GM12892 (cell line): Measurements from ENCODE around the gene CDC40.
"Not testable (repeated sequence)": the region's sequence is repeated elsewhere in the genome, so short reads cannot be mapped to it uniquely, and the experiment has no call there.

Experiments used
- DNase-seq: peaks from one replicate; pipeline ENCODE4 v3.0.0; 2011; ENCODE audit not compliant: insufficient read length
- FAIRE-seq: peaks from 2 replicates; lab custom pipeline; 2011; peaks lifted over from hg19 to GRCh38; lab: Jason Lieb, UNC
- POLR2A ChIP-seq: IDR thresholded peaks from 2 replicates; pipeline ENCODE4 v1.6.1; 2011; ENCODE audit warnings: low read depth, low read length, control low read depth
- POLR2AphosphoS5 ChIP-seq: IDR thresholded peaks from 2 replicates; pipeline ENCODE4 v1.6.1; 2011; ENCODE audit warnings: low read depth, low read length, control low read depth
- TAF1 ChIP-seq: IDR thresholded peaks from 2 replicates; pipeline ENCODE4 v1.6.1; 2011; ENCODE audit warnings: low read depth, mild to moderate bottlenecking, control low read depth, low read length, borderline replicate concordance

Gene CDC40

DNA sequence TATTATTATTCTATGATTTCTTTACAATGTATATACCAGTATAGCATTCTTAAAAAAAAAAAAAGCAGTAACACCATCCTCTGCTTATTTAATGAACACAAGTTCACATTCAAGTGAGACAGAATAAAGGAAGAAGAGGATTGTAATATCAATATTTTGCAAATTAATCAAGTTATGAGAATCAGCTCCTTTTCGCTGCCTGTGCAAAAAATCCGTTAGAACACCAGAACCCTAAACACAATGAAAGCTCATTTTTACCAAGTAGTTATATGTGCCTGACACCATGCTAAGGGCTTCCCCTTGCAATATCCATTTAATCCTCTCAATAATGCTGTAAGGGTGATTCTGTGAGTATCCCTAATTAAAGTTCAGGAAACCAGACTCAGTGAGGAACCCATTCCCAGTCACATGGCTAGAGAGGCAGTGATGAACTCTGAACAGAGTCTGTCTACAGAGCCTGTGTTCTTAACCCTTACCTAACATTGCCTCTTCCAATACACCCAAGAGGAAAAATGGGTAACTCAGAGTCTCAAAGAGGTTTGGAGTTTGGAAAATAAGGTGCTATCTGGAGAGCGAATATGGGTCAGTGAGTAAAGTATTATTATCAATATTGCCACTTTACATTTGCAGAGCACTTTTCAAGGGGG lies 66.8 kb downstream of the CDC40 start:
- DNase-seq (no peak), FAIRE-seq (no peak)
- no peak for TF ChIP-seq POLR2AphosphoS5
- no peak for TF ChIP-seq POLR2A
- no peak for TF ChIP-seq TAF1

DNA sequence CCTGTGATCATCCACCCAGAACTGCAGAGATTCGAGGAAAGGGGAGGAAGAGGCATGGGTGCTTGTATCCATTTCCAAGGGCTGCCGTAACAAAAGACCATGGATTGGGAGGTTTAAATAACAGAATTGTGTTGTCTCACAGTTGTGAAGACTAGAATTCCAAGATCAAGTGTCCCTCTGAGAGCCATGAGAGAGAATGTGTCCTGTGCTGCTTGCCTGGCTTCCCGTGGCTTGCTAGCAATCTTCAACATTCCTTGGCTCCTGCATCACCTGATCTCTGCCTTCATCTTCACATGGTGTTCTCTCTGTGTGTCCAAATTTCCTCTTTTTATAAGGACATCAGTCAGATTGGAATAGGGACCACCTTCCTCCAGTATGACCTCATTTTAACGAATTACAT lies 69.8 kb downstream of the CDC40 start:
- TF ChIP-seq POLR2AphosphoS5 (no peak), POLR2A (no peak), TAF1 (no peak)
- no peak for FAIRE-seq
- no peak for DNase-seq

DNA sequence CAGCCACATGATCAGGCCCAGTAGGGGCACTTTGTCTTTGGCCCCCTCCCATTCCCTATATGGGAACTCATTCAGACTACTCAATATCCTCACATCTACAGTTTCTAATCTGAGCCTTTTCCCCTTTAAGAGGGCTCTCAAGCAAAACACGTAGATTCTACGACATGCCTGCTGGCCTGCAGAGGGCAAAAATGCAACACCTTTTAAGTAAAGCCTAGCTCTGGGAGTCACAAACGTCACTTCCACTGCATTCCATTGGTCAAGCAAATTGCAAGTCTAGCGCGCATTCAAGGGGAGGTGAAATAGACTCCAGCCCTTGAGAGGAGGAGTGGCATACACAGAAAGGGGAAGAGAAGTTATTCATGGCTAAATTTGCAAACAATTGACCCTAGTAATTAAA lies 70.6 kb downstream of the CDC40 start:
- no peak for TF ChIP-seq POLR2A
- no peak for TF ChIP-seq TAF1
- TF ChIP-seq POLR2AphosphoS5 = no peak
- DNase-seq = no peak
- FAIRE-seq = no peak

DNA sequence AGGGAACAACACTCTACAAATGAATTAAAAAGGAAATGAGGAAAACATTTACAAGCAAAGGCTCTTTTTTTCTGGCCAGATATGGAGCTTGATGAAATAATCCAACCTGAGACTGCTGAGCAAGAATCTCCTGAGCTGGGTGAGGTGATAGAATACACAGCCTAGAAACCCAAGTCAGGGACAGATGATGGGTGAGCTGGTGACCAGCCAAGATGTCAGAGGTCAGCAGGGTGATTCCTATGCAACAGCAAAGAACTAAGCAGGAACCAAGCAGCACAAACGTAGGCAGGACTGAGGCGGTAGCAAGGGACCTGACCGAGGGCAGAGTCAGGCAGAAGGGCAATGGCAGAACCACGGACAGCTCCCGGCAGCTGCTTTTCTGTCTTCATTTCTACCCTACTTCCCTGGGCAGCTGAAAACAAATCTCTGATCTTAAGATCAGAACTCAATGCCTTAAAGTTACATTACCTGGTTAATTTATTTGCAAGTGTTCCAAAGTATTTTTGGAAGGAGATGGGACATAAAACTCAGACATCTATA lies 75.1 kb downstream of the CDC40 start:
- FAIRE-seq (no peak), DNase-seq (no peak)
- TF ChIP-seq POLR2A (no peak), TAF1 (no peak), POLR2AphosphoS5 (no peak)

DNA sequence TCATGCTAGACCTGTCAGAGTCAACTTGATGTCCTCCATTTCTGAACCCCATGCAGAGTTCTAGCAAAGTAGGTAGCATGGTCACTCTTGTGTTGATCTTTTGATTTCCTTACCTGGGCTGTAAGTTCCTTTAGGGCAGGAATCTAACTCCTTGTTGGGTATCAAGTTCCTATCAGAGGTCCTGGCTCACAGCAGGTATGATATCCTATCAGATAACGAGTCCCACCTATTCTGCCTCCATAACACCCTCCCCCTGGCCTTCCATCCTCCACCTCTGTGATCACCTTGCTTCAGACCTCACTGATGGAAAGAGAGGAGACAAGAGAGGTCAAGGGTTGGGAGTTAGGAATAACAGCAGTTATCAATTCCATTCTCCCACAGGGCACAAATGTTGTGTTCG lies 76.1 kb downstream of the CDC40 start:
- no peak for TF ChIP-seq TAF1
- no peak for TF ChIP-seq POLR2A
- TF ChIP-seq POLR2AphosphoS5 = no peak
- DNase-seq = no peak
- no peak for FAIRE-seq

DNA sequence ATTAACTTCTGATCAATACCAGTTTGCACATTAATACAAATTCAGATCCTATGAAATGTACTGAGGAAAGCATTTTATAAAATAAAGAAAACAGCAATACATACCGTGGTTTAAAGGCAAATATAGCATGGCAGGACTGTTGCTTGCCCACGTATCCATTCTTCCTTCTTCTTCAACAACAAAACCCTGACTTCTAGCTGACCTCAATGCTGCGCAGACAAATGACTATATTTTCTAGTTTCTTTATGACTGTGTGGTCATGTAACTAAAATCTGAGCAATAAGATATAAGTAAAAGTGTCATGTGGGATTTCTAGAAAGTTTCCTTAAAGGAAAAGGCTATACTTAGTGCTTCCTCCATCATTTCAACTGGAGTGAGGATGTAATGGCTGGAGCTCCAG lies 85.0 kb downstream of the CDC40 start:
- TF ChIP-seq POLR2AphosphoS5 (no peak), TAF1 (no peak), POLR2A (no peak)
- DNase-seq (no peak), FAIRE-seq (no peak)

DNA sequence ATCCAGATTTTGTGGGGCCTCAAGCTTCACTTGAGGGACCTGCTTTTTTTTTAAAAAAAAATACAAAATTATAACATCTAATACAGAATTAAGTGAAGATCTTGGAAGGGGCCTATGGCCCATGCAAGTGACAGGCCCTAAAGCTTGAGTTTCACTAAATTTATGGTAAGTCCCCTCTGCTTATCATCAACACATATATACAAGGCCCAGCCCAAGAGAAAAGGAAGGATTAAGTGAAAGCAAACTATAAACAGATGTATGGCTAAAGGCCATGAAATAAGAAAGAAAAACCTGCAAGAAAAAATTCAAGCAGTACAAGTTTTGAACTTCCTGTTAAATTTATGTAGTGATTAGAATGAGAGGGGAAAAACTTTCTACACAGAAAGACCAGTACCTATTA lies 86.8 kb downstream of the CDC40 start:
- FAIRE-seq (no peak), DNase-seq (no peak)
- no peak for TF ChIP-seq TAF1
- no peak for TF ChIP-seq POLR2A
- TF ChIP-seq POLR2AphosphoS5 = no peak

DNA sequence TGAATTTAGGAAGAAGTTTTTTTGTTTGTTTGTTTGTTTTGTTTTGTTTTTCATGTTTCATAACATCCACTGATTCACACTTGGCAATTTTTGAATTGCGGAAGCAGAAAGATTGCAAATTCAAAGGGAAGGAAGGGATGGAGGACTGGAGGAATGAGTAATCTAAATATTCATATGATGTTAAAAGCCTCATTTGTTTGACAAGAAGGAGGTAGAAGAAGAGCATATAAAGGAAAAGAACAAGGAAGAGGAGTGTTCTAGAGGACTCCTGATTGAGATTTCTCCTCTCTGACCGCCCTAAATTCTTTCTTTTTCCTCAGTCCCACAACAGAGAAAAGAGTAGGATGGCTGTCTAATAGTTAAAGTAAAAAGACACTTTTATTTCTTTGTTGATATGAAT lies 89.4 kb downstream of the CDC40 start:
- FAIRE-seq = no peak
- DNase-seq = no peak
- no peak for TF ChIP-seq POLR2A
- TF ChIP-seq POLR2AphosphoS5 = no peak
- TF ChIP-seq TAF1 = no peak

DNA sequence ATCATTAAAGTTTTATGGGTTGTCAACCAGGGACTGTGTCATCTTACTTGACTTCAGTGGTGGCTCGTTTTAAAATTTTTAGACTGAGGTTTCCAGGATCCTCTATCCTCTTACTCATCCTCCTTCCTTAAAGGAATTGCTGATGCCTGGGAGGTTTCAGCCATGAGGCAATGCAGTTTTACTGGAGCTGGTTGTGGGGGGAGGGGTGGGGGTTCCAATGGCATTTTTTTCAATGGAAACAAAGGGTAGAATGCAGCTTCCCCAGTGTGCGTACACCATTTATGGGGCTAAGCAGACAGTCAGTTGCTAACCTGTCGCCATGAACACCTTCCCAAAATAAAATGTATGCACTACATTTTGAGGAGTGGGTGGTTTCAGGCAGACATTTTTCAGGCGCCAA lies 89.9 kb downstream of the CDC40 start:
- FAIRE-seq (no peak), DNase-seq (no peak)
- TF ChIP-seq POLR2A (no peak), TAF1 (no peak), POLR2AphosphoS5 (no peak)

DNA sequence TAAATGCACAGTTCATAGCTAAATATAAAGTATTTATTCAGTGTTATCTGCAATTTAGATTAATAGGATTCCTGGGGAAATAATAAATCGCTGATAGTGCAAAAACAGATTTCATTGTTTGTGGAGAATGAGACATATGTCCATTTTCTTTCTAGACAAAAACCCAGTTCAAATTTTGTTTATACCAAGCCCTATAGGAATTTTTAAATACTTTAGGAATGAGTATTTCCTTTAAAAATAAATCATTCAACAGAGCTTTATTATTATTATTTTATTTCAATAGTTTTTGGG lies 91.5 kb downstream of the CDC40 start:
- TF ChIP-seq POLR2AphosphoS5 = no peak
- TF ChIP-seq TAF1 = no peak
- TF ChIP-seq POLR2A = no peak
- FAIRE-seq (no peak), DNase-seq (no peak)

DNA sequence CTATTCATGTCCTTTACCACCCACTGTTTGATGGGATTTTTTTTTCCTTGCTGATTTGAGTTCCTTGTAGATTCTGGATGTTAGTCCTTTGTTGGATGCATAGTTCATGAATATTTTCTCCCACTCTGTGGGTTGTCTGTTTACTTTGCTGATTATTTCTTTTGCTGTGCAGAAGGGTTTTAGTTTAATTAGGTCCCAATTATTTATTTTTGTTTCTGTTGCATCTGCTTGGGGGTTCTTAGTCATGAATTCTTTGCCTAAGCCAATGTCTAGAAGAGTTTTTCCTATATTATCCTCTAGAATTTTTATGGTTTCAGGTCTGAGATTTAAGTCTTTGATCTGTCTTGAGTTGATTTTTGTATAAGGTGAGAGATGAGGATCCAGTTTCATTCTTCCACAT lies 92.6 kb downstream of the CDC40 start:
- FAIRE-seq, DNase-seq: not testable (repeated sequence)

DNA sequence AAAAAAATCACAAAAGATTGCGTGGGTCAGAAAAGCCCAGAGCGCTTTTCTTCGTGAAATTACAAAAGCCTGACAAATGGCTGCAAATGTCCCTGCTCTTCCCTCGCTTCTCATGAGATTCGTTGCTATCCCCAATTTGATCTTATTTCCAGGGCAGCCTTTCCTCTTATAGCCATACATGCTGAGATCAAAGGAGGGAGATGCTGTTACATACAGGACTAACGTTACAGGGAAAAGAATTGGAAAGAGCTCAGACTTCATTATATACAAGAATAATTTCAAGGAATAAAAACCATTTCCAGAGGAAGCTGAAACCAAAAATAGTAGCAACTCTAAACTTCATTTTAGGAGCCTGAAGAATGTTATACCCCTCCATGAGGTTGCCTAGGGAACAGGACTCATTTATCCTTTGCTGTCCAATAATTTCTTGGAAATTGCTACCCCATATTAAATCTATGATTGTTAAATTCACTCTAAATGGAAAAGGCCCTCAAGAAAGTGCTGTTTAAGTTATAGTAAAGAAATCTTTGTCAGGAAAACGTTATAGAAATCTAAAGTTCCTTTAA lies 97.0 kb downstream of the CDC40 start:
- TF ChIP-seq TAF1 (no peak), POLR2A (no peak), POLR2AphosphoS5 (no peak)
- DNase-seq (no peak), FAIRE-seq (no peak)
